Posterior cingulate gyrus (tissue), 11 donors: ENCODE data around the gene TMEM183A.
A peak's percentile ranks its signal among the peaks of the same experiment; 100 is the strongest.

Experiments
- DNase-seq, 10 donors: peaks; one replicate each; pipeline versions ENCODE4 v3.0.0 to v3.0.0-alpha.2; 2020 to 2021; ENCODE audit warnings: mixed read lengths in 3 of 10
- intact Hi-C: fragments of 100-400 bp; cut with DNase I; formaldehyde crosslinking; loops from one replicate; pipeline ENCODE4 v1.15.1; 2023

TMEM183A gene

GRCh38 chr1:203006948-203007871 lies at the start of gene TMEM183A:
TMEM183A (plus strand) TSS chr1:203007374; CDS start chr1:203007466, 92 bp downstream.
- peak; percentile 94 to 99 (median 96) for DNase-seq
- intact Hi-C loops: no loop called here

- peak; percentile 84 to 99 (median 93) for DNase-seq
- intact Hi-C loops: loop anchor here (1.0 to 5.0 kb wide), 2 partner anchors 8 to 36 kb away; no protein-coding TSS in a partner anchor
Measured at GRCh38 chr1:202957733-202958543, 49.2 kb upstream of the TMEM183A start, which contains the start of gene ADIPOR1. ADIPOR1 (minus strand) TSS chr1:202958312; CDS start chr1:202951070, 7,242 bp downstream.

- DNase-seq: no peak
- intact Hi-C loops: loop anchor here (1.0 to 5.0 kb wide), 2 partner anchors 8 to 36 kb away; no protein-coding TSS in a partner anchor
Measured at GRCh38 chr1:202958544-202959275, 48.5 kb upstream of the TMEM183A start.

GRCh38 chr1:202959276-202959620 lies 47.9 kb upstream of the TMEM183A start:
- DNase-seq: no peak

GRCh38 chr1:202961220-202961880 lies 45.8 kb upstream of the TMEM183A start:
- intact Hi-C loops: no loop called here
- DNase-seq: no peak

More at GRCh38 chr1:202959276-202959620, 47.9 kb upstream of the TMEM183A start:
- intact Hi-C loops: loop anchor here (5.0 kb wide), 1 partner anchor 37 kb away; no protein-coding TSS in a partner anchor

- intact Hi-C loops: loop anchor here (5.0 kb wide), 1 partner anchor 38 kb away; the partner anchor contains the start of gene KLHL12
- DNase-seq: no peak
Measured at GRCh38 chr1:202964791-202965410, 42.3 kb upstream of the TMEM183A start.

GRCh38 chr1:202965422-202965821 lies 41.8 kb upstream of the TMEM183A start:
- intact Hi-C loops: loop anchor here (5.0 kb wide), 1 partner anchor 38 kb away; the partner anchor contains the start of gene KLHL12
- DNase-seq: no peak

GRCh38 chr1:202966006-202966898 lies 40.9 kb upstream of the TMEM183A start:
- no peak for DNase-seq
- intact Hi-C loops: loop anchor here (1.0 to 5.0 kb wide), 3 partner anchors 8 to 77 kb away; partner anchors contain the start of genes ADIPOR1, KLHL12 and RABIF

GRCh38 chr1:202967684-202968281 lies 39.4 kb upstream of the TMEM183A start:
- peak in 1 of 10 donors; percentile 10 for DNase-seq
- intact Hi-C loops: loop anchor here (2.0 to 5.0 kb wide), 2 partner anchors 40 to 79 kb away; partner anchors contain the start of genes KLHL12 and RABIF

GRCh38 chr1:202968351-202968750 lies 38.8 kb upstream of the TMEM183A start:
- no peak for DNase-seq
- intact Hi-C loops: loop anchor here (5.0 kb wide), 1 partner anchor 41 kb away; the partner anchor contains the start of gene KLHL12

- peak in 3 of 10 donors; percentile 11 to 22 (median 18) for DNase-seq
- intact Hi-C loops: loop anchor here (5.0 kb wide), 1 partner anchor 42 kb away; the partner anchor contains the start of gene KLHL12
Measured at GRCh38 chr1:202968895-202969295, 38.3 kb upstream of the TMEM183A start.

GRCh38 chr1:202972046-202972445 lies 35.1 kb upstream of the TMEM183A start:
- intact Hi-C loops: no loop called here
- DNase-seq: no peak

- intact Hi-C loops: no loop called here
Measured at GRCh38 chr1:202974856-202975255, 32.3 kb upstream of the TMEM183A start.

GRCh38 chr1:202976633-202977032 lies 30.5 kb upstream of the TMEM183A start:
- intact Hi-C loops: no loop called here
- no peak for DNase-seq

More at GRCh38 chr1:202974856-202975255, 32.3 kb upstream of the TMEM183A start:
- no peak for DNase-seq

- intact Hi-C loops: no loop called here
- DNase-seq: no peak
Measured at GRCh38 chr1:202979459-202979858, 27.7 kb upstream of the TMEM183A start.

GRCh38 chr1:202981939-202982338 lies 25.2 kb upstream of the TMEM183A start:
- intact Hi-C loops: no loop called here
- DNase-seq: no peak
